Suprapubic skin (tissue), 4 donors: ENCODE results near the gene BMF.

Experiments used
- EP300 ChIP-seq: sonication (generic); formaldehyde crosslinking; IDR thresholded peaks from one replicate; pipeline ENCODE4 v1.6.1; 2017; ENCODE audit warnings: antibody characterized with exemption
- POLR2A ChIP-seq, 2 donors: fragments of 450-650 bp; IDR thresholded peaks; one replicate each; pipeline ENCODE4 v1.6.1; 2017; ENCODE audit warnings: antibody characterized with exemption in 2 of 2, mild to moderate bottlenecking in 2 of 2, moderate library complexity in 2 of 2
- POLR2AphosphoS5 ChIP-seq, 3 donors: sonication (generic); formaldehyde crosslinking; IDR thresholded peaks; one replicate each; pipeline ENCODE4 v1.6.1; 2017; ENCODE audit warnings: antibody characterized with exemption in 3 of 3
- TF ChIP-seq, protein P1 (sequence below), 2 donors: fragments of 200-600 bp in 1 of 2; fragments of 450-650 bp in 1 of 2; sonication (generic) in 1 of 2; IDR thresholded peaks; one replicate each; pipeline ENCODE4 v1.5.1; 2016 to 2019; ENCODE audit warnings: antibody characterized with exemption in 2 of 2, mild to moderate bottlenecking in 1 of 2, moderate library complexity in 1 of 2

GRCh38 chr15:40115670-40116093, 7.0 kb upstream of the BMF start:
- TF ChIP-seq, protein P1, sequence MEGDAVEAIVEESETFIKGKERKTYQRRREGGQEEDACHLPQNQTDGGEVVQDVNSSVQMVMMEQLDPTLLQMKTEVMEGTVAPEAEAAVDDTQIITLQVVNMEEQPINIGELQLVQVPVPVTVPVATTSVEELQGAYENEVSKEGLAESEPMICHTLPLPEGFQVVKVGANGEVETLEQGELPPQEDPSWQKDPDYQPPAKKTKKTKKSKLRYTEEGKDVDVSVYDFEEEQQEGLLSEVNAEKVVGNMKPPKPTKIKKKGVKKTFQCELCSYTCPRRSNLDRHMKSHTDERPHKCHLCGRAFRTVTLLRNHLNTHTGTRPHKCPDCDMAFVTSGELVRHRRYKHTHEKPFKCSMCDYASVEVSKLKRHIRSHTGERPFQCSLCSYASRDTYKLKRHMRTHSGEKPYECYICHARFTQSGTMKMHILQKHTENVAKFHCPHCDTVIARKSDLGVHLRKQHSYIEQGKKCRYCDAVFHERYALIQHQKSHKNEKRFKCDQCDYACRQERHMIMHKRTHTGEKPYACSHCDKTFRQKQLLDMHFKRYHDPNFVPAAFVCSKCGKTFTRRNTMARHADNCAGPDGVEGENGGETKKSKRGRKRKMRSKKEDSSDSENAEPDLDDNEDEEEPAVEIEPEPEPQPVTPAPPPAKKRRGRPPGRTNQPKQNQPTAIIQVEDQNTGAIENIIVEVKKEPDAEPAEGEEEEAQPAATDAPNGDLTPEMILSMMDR (IDR thresholded peaks at IDR 0.05): no peak
- TF ChIP-seq POLR2A (IDR thresholded peaks at IDR 0.05) (no peak), POLR2AphosphoS5 (IDR thresholded peaks at IDR 0.05) (no peak), EP300 (no peak)
